ENCODE data around the gene LY6G5B.

DNA sequence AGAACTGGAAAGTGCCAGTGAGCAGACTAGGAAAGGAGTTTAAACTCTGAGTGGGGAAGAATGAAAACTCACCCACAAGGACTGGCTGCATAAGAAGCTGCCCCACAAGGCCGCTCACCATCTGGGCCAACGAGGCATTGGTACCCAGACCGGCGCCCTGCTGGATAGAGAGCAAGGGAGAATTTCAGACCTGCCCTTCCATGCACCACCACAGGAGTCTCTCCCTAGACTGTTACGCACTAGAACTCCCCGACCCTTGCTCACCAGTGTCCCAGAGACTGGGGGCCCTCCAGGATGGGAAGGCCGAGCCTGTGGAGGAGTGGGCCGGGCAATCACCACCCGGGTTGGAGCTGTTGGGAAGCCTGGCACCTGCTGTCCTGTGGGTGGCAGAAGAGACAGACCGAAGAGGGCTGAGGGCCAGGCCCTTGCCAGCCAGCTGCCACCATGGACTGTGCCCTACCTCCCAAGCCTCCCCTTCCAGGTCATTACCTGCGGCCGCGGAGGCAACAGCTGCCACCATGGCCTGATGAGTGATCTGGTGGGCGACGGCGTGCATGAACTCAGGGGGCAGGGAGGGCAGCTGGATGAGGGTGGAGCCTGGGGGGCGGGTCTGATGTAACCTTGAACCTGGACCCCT lies 25.8 kb upstream of the LY6G5B start:
- TF ChIP-seq POLR2AphosphoS5 (IDR thresholded peaks at IDR 0.05), result no peak
- TF ChIP-seq, protein P1, sequence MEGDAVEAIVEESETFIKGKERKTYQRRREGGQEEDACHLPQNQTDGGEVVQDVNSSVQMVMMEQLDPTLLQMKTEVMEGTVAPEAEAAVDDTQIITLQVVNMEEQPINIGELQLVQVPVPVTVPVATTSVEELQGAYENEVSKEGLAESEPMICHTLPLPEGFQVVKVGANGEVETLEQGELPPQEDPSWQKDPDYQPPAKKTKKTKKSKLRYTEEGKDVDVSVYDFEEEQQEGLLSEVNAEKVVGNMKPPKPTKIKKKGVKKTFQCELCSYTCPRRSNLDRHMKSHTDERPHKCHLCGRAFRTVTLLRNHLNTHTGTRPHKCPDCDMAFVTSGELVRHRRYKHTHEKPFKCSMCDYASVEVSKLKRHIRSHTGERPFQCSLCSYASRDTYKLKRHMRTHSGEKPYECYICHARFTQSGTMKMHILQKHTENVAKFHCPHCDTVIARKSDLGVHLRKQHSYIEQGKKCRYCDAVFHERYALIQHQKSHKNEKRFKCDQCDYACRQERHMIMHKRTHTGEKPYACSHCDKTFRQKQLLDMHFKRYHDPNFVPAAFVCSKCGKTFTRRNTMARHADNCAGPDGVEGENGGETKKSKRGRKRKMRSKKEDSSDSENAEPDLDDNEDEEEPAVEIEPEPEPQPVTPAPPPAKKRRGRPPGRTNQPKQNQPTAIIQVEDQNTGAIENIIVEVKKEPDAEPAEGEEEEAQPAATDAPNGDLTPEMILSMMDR (IDR thresholded peaks at IDR 0.05), result no peak
- TF ChIP-seq POLR2A (IDR thresholded peaks at IDR 0.05; ENCODE audit: low read depth), result no peak
